Kidney (tissue), 14 donors: ENCODE measurements around the gene ZP2. TPM values are rescaled to one million over a fixed set of nuclear protein-coding genes. Genes with fewer than 3 reads are reported as not detected.

Experiments
- DNase-seq, 5 donors: peaks; one replicate each; pipeline ENCODE4 v3.0.0-alpha.2; 2013 to 2020
- FAIRE-seq: peaks from 2 replicates; lab custom pipeline; 2012; peaks lifted over from hg19 to GRCh38; lab: Jason Lieb, UNC
- H3K27ac ChIP-seq, 2 donors: one replicate each; pipeline ENCODE4 v1.7.0; 2013; ENCODE audit warnings: low read depth in 2 of 2, low read length in 2 of 2, inconsistent platforms in 1 of 2
- H3K27me3 ChIP-seq: one replicate; pipeline ENCODE4 v1.7.1; 2013; ENCODE audit warnings: low read length, inconsistent platforms; ENCODE audit not compliant: control insufficient read depth, insufficient read depth
- H3K36me3 ChIP-seq, 3 donors: one replicate each; pipeline versions ENCODE4 v1.7.0 to v1.7.1; 2013; ENCODE audit warnings: low read length in 3 of 3, control low read depth in 1 of 3, inconsistent platforms in 1 of 3; ENCODE audit not compliant: insufficient read depth in 3 of 3, control insufficient read depth in 2 of 3
- H3K4me1 ChIP-seq, 3 donors: one replicate each; pipeline versions ENCODE4 v1.7.0 to v1.7.1; 2013; ENCODE audit warnings: low read length in 3 of 3, inconsistent platforms in 1 of 3, low read depth in 1 of 3; ENCODE audit not compliant: control insufficient read depth in 2 of 3, insufficient read depth in 2 of 3
- H3K4me3 ChIP-seq, 3 donors: one replicate each; pipeline versions ENCODE4 v1.7.0 to v1.8.1; 2013; ENCODE audit warnings: low read length in 3 of 3, control low read depth in 1 of 3, inconsistent platforms in 1 of 3
- H3K9ac ChIP-seq, 3 donors: one replicate each; pipeline versions ENCODE4 v1.7.0 to v1.7.1; 2013; ENCODE audit warnings: low read length in 3 of 3, control low read depth in 1 of 3, inconsistent platforms in 1 of 3
- H3K9me3 ChIP-seq, 3 donors: one replicate each; pipeline versions ENCODE4 v1.7.0 to v1.7.1; 2013; ENCODE audit warnings: low read length in 3 of 3, control low read depth in 1 of 3, inconsistent platforms in 1 of 3; ENCODE audit not compliant: control insufficient read depth in 2 of 3, insufficient read depth in 1 of 3
- intact Hi-C: fragments of 100-400 bp; cut with DNase I; formaldehyde crosslinking; loops from one replicate; pipeline ENCODE4 v1.11.1; 2022
- polyA plus RNA-seq: library from polyadenylated mRNA; stranded (reverse); fragments of 350-450 nt; fragmentation: Illumina TruSeq; extraction: RNeasy Lipid Tissue Mini Kit (QIAGEN cat#74804); gene quantifications from one replicate; pipeline ENCODE4 v1.2.3, GENCODE V29; 2014; ENCODE audit warnings: low read depth, low replicate concordance; ENCODE audit not compliant: insufficient read depth
- total RNA-seq: library from RNA; stranded (reverse); fragmentation: NEBNext Ultra II Directional; extraction: Animal tissue kit (Norgen Biotek cat#: 25700); gene quantifications from one replicate; pipeline ENCODE4 v1.2.1, GENCODE V29; 2021
- TF ChIP-seq, protein P1 (sequence below): IDR thresholded peaks from 3 replicates; pipeline ENCODE4 v1.5.1; 2012; ENCODE audit warnings: mild to moderate bottlenecking, moderate library complexity, borderline replicate concordance; ENCODE audit not compliant: insufficient read depth; ENCODE audit errors: extremely low read depth
- donor health status: control.
- donor health status: control.
- donor health status: control.
- donor health status: control.
- donor health status: control.
- donor health status: DM: yes; HTN: yes; CAD: no.
- donor health status: Normal renal cell carcinoma (clear cell type).

The ZP2 gene
- total and polyA plus RNA-seq, 2 donors from 2014 or later: not detected

DNA sequence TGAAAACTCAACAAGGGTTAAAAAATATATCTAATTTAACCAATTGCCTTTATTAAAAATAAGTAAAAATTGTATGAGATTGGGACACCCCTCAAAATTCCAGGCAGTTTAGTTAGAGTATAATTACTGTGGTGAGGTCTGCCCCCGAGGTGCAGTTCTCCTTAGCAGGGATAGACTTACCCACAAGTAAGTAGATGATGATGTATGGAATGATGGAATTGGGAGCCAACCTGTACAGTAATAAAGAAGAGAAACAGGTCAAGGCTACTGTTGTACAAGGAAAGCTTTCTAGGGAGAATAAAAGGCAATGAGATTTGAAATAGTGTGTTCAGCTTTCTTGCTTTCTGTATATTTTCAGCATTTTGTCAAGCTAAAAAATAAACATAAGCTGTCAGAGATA, 51.1 kb downstream of the ZP2 start:
- H3K27me3 ChIP-seq: no peaks in the 10 kb centered on the region
- peaks cover 0 to 23% (median 21%) of the 10 kb centered on the region in 3 donors for H3K4me1 ChIP-seq
- no peak overlapping the region for H3K27ac ChIP-seq
- no peak overlapping the region for H3K4me3 ChIP-seq
- intact Hi-C loops: no loop called here
- no peak for DNase-seq
- H3K9me3 ChIP-seq: no peaks in the 10 kb centered on the region
- H3K9ac ChIP-seq: no peak overlapping the region
- FAIRE-seq: no peak
- H3K36me3 ChIP-seq: peaks cover 0 to under 1% (median under 1%) of the 10 kb centered on the region in 3 donors
- TF ChIP-seq, protein P1, sequence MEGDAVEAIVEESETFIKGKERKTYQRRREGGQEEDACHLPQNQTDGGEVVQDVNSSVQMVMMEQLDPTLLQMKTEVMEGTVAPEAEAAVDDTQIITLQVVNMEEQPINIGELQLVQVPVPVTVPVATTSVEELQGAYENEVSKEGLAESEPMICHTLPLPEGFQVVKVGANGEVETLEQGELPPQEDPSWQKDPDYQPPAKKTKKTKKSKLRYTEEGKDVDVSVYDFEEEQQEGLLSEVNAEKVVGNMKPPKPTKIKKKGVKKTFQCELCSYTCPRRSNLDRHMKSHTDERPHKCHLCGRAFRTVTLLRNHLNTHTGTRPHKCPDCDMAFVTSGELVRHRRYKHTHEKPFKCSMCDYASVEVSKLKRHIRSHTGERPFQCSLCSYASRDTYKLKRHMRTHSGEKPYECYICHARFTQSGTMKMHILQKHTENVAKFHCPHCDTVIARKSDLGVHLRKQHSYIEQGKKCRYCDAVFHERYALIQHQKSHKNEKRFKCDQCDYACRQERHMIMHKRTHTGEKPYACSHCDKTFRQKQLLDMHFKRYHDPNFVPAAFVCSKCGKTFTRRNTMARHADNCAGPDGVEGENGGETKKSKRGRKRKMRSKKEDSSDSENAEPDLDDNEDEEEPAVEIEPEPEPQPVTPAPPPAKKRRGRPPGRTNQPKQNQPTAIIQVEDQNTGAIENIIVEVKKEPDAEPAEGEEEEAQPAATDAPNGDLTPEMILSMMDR: no peak

DNA sequence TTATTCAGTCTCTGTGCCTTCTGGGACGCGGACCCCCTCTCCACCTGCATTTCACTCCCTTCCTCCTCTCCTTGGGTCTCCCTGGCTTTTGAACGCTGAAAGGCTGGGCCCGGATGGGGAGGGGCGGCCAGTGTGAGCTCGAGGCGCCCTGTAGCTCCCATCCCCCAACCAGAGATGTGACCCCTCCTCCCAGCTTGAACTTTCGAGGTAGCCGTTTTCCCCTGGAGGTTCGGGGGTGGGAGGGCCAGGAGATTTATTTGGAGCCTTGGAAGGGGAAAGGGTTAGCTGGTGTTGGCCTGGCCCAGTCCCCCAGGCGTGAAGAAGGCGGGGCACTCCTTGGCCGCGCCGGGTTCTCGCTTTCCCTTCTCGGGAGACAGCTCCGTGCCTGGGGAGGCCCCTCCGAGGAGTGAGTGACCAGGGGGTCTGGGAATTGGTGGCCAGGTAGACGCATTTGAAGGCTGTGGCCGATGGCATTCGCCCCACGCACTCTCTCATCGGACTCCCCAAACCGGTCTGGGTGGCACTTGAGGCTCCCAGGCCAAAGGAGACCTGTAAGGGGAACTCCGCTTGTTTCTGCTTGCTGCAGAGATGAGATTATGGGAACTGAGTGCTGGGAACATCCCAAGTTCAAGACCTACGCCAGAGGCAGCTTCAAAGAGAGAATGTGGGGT, 52.0 kb downstream of the ZP2 start:
- Histone ChIP-seq H3K27me3 (no peaks in the 10 kb centered on the region), H3K9ac (peak overlapping the region; percentile 29 to 67 (median 53)), H3K9me3 (no peaks in the 10 kb centered on the region), H3K4me3 (peak overlapping the region; percentile 68 to 84 (median 80)), H3K36me3 (no peaks in the 10 kb centered on the region), H3K4me1 (peaks cover 0 to 23% (median 21%) of the 10 kb centered on the region in 3 donors), H3K27ac (peak overlapping the region; percentile 26 to 41)
- TF ChIP-seq, protein P1: no peak
- DNase-seq (peak; percentile 29 to 89 (median 66)), FAIRE-seq (no peak)
- intact Hi-C loops: no loop called here

DNA sequence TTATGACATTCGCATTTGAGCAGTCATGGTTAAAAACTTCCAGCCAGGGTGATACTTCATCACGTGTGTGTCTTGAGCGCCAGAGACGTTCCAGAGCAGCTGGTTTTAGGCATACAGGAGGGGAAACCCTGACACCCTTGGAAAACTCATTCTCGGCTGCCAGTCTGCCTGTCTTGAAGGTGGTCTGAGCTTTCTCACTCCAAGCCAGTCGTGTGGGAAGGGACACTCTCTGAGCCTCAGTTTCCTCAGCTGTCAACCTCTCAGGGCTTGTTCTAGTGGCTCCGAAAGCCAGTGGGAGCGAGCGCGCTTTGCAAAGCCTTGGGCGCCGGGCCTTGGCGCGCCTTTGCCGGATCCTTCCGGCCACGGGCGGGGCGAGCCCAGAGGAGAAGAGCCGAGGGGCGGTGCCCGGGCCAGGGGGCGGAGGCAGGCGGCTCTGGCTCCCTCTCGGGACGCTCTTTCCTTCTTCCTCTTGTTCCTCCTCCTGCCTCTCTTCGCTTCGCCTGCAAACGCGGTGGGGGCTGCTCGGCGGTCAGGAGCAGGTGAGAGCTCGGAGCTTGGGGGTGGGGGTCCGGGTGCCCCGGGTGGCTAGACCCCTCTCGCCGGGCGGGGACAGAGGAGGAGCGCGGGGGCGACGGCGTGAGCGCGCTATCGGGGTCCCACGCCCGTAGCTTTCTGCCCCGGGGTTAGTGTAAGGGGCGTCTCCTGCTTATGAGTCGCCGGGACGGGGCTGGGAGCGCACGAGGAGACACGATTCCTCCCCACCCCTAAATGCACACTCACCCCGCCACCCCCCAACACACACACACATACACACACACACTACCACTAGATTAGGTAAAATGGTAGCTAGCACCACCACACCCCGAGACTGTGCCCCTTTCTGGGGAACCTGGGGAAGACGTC, 52.9 kb downstream of the ZP2 start, which contains the start of gene LDAF1:
LDAF1 (plus strand) TSS at position 467 of the 903 bp plus-strand sequence. CDS start 2,509 bp downstream, outside the sequence.
- TF ChIP-seq, protein P1: no peak
- peaks cover 0 to 23% (median 21%) of the 10 kb centered on the region in 3 donors for H3K4me1 ChIP-seq
- DNase-seq (peak; percentile 74 to 95 (median 87)), FAIRE-seq (no peak)
- H3K36me3 ChIP-seq: no peaks in the 10 kb centered on the region
- H3K9me3 ChIP-seq: no peaks in the 10 kb centered on the region
- peak within 1 kb of the TSS; percentile 68 to 84 (median 80) for H3K4me3 ChIP-seq
- peak within 1 kb of the TSS; percentile 26 to 41 for H3K27ac ChIP-seq
- intact Hi-C loops: no loop called here
- no peaks in the 10 kb centered on the region for H3K27me3 ChIP-seq
- peak within 1 kb of the TSS; percentile 29 to 67 (median 53) for H3K9ac ChIP-seq
